Measurements from ENCODE around the gene DUSP10.
A peak's percentile ranks its signal among the peaks of the same experiment; 100 is the strongest.

The DUSP10 gene

GRCh38 chr1:221762121-221762520, 20.2 kb upstream of the DUSP10 start:
- no peak for DNase-seq (ENCODE audit: low spot score)

GRCh38 chr1:221761354-221762002, 19.6 kb upstream of the DUSP10 start:
- no peak for DNase-seq (ENCODE audit: low spot score)

- DNase-seq (ENCODE audit: low spot score): no peak
Observed at GRCh38 chr1:221760911-221761310, 19.0 kb upstream of the DUSP10 start.

GRCh38 chr1:221759436-221759835, 17.5 kb upstream of the DUSP10 start:
- no peak for DNase-seq (ENCODE audit: low spot score)

DNA sequence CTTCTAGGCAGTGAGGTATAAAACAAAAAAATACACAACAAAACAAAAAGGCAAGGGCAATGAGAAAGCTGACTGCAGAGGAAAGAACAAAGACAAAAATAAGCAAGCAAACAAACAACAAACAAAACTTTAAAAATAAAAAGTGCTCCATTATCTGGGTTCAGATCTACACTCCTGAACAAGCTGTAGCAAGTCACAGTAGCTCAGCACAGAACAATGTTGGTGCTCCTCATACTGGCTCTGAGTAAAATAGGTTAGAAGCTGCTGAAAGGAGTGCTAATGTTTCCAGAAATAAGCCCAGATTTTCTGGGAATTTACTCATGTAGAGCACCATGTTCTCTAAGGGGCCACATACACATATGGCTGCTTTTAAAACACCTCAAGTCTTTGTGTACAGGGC, 16.6 kb upstream of the DUSP10 start:
- DNase-seq (ENCODE audit: low spot score): no peak

DNA sequence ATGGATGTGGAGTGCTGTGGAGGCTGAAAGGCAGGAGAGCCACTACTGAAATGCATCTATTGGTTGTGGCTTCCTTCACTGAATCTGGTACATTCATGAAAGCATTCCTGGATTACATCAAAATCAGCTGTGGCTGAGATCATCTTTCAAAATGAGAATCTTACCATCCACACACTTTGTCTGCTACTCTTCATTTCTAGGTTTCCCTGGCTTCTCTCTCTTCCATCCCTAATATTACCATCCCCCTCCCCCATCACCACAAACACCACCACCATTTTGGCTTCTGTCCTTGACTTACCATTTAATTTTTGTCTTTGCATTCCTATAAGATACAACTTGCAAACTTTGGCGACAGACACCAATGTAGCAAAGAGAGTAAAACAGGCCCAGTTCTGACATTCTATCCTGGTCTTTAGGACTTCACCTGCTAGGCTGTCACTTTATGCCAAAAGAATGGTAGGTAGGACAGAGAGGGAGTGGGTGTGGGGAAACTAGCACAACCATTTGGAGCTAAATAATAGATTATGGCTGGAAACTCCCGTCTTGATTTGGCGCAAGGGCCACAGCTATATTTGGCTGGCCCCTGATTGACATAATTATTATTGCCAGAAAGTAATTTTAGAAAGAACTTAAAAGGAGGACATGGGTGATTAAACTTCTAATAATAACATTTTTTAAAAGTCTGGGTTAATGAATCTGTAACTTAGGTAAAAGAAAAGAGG, 15.1 kb upstream of the DUSP10 start:
- DNase-seq (ENCODE audit: low spot score): no peak

DNA sequence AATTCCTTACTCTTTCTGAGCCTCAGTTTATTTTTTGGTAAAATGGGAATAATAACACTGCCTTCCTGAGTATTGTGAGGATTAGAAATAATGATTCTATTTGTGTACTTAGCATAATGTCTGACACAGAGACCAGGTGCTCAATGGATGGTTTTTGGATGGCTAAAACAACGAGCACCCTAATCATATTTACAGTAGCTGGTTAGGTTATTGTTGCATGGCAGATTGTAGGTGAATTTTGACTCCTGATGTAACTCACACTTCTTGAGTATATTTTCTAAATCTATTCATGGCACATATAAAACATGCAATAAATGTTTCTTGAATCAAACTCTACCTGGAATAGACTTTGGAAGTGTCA, 11.9 kb upstream of the DUSP10 start:
- DNase-seq (ENCODE audit: low spot score): no peak

DNA sequence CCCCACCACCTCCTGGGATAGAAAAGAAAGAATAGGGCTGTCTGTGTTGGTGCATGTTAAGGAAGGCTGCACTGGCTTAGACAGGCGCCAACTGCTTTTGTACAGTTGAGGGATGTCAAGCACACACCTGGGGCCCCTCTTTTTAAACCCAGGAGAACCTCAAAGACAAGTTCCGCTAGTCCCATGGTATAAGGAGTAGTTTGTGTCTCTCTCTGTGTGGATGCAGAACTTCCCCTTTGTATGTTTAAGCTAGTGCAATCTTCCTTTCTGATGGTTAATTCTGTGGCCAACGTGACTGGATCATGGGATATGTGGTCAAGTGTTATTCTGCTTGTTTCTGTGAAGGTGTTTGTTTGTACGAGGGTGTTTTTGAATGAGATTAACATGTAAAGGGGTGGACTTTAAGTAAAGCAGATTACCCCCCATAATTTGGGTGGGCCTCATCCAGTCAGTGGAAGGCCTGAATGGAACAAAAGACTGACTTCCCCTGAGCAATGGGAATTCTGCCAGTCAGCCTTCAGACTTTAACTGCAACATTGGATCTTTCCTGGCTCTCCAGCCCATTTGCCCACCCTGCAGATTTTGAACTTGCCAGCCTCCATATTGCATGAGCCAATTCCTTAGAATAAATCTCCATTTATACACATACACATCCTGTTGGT, 9.5 kb upstream of the DUSP10 start:
- DNase-seq (ENCODE audit: low spot score): no peak

DNA sequence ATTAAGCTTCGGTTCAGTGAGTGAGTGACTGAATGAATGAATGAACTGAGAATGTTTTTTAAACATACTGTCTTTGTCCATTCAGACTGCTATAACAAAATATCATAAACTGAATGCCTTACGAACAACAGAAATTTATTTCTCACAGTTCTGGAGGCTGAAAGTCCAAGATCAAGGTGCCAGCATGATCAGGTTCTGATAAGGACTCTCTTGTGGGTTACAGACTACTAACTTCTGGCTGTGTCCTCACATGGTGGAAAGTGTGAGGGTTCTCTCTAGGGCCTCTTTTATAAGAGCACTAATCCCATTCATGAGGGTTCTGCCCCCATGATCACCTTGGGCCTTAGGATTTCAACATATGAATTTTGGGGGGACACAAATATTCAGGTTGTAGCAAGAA, 7.1 kb upstream of the DUSP10 start:
- DNase-seq (ENCODE audit: low spot score): no peak

GRCh38 chr1:221747839-221748238, 6.0 kb upstream of the DUSP10 start:
- no peak for DNase-seq (ENCODE audit: low spot score)

GRCh38 chr1:221743416-221744208, 1.7 kb upstream of the DUSP10 start:
- no peak for DNase-seq (ENCODE audit: low spot score)

- peak; percentile 73 for DNase-seq (ENCODE audit: low spot score)
Observed at GRCh38 chr1:221742555-221743415, 896 bp upstream of the DUSP10 start.

DNA sequence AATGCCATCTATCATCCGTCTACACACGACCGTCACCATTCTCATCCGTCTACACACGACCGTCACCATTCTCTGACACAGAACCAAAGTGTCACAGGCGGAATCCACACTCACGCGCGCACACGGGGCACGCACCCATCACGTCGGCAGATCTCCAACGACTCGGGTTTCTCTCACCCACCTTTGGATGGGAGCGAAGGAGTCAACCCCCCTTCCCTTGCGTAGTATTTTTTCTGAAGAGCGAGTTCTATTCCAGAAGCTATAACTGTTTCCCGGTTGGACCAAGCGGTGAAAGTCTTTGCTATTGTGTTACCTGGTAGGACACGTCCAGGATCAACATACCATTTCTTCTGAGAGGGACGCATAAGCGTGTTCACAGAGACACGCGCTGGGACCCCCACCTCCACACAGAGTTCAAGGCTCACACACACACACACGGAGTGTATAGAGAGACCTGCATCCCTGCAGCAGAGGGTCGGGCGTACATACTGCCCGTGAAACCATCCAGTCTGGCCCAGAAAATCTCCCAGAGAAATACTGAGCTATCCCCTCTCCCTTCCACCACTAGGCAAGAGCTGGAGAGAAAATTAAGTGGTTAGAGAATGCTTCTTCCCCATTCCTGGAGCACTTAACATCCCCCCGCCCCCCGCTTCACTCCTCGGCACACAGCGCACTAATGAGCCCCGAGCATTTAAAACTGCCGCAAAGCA, 741 bp downstream of the DUSP10 start:
- peak; percentile 38 for DNase-seq (ENCODE audit: low spot score)

DNA sequence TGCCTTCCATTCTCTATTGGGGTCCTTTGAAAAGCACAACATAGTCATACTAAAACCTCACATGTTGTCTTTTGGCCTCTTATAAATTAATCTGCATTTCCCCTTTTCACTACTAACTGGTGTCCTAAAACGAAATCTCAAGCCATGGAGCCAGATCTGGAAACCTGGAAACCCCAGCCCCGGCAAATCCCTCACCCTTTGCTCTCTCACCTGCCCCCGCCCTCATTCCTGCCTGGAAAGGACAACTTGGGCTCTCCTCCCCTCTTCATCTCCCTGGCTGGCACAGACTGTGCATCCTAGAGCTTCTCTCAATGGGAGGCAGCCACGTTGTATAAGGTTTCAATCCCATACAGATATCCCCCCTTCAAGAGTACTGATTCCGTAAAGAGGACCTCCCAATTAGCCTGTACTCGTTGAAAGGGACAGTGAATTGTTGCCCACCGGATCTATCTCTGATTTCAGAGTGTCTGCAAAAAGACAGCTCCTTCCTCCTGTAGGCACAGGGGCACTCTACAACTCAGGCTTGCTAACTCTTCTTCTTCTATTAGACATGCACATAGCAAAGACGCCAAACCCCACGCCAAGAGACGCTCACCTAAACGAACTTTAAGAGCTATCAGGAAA, 1.4 kb downstream of the DUSP10 start:
- DNase-seq (ENCODE audit: low spot score): peak; percentile 35

GRCh38 chr1:221739677-221740025, 2.2 kb downstream of the DUSP10 start:
- DNase-seq (ENCODE audit: low spot score): no peak

DNA sequence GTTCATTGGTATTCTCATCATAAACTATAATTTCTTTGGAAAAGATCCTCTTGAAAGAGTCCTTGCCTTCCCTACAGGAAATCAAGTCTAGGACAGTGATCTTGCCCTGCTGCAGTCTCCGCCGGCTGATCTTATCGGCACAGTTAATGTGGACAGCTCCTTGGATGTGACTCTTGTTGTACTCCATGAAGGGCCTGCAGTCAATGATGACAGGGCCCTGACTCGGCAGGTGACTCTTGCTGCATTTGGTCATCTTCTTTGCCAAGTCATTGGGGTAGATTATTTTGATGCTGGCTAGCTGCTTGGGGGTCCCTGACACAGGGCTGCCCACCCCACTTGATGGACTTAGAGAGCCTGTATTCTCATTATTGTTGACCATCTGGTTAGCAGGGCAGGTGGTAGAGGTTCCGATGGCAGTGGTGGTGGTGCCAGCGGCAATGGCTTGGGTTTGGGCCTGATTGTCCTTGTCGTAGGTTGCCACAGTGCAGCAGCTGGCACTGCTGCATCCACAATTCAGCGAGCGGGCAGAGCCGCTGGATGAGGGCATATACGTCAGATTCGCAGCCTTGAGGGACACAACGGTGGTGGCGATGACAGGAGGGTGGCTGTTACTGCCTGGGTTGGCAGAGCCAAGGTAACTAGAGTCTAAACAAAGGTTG, 2.7 kb downstream of the DUSP10 start:
- peak; percentile 50 for DNase-seq (ENCODE audit: low spot score)

- peak; percentile 76 for DNase-seq (ENCODE audit: low spot score)
Observed at GRCh38 chr1:221736714-221737113, 5.2 kb downstream of the DUSP10 start.

DNA sequence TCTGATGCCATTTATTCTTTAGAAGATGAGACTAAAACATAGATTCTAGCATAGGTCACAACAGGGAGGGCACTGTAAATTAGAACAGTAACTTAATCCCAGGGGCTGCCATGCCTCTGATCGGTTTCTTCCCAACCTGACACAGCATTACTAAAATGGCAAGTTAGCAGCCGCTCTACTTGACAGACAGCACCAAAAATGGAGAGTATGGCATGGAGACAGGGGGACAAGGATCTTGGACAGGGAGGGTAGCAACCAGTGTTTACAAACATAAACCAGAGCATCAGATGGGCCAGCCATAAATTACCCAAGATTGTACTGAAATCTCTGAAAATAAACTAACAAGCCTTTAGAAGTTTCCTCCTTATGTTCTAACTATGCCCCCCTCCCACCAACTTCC, 5.9 kb downstream of the DUSP10 start:
- DNase-seq (ENCODE audit: low spot score): no peak

- DNase-seq (ENCODE audit: low spot score): no peak
Observed at GRCh38 chr1:221734187-221734586, 7.7 kb downstream of the DUSP10 start.

DNA sequence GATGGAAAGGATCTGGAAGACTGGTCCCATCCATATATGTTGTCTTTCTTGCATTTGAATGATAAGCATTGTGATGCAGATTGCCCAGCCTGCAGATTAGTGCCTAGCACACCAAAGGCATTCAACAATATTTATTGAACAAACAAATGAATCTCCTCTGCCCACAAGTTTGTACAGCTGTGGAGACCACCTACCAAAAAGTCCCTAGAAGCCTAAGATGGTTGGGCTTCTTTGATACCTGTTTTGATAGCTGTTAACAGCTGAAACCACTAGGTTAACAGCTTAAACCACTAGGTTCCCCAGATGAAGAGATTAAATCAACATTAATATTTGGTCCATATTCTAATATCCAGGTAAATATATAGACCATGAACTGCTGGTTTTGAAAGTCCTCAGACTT, 9.8 kb downstream of the DUSP10 start:
- no peak for DNase-seq (ENCODE audit: low spot score)

All from globus pallidus (tissue), 1 donor.